CD8-positive, alpha-beta memory T cell (primary cell): ENCODE data around the gene RUNDC3A. TPM values are rescaled to one million over a fixed set of nuclear protein-coding genes. Genes with fewer than 3 reads are reported as not detected.

Source experiments
- CTCF ChIA-PET: fragments of 350-600 bp; sonication (Branson Sonifier 250); formaldehyde crosslinking; loops from one replicate; lab custom pipeline; 2021; ENCODE audit warnings: antibody characterized with exemption; lab: Charles Lee
- POLR2A ChIA-PET: fragments of 350-600 bp; sonication (Branson Sonifier 250); formaldehyde crosslinking; loops from one replicate; lab custom pipeline; 2021; ENCODE audit warnings: antibody characterized with exemption; lab: Charles Lee
- DNase-seq, 5 donors: peaks; one replicate each; pipeline versions ENCODE4 v3.0.0 to v3.0.0-alpha.2; 2020 to 2022; ENCODE audit warnings: mixed read lengths in 1 of 5
- H3K27ac ChIP-seq: one replicate; pipeline ENCODE4 v1.7.0; 2013; ENCODE audit warnings: low read depth, mild to moderate bottlenecking, low read length, moderate library complexity
- H3K27me3 ChIP-seq: 2 replicates; pipeline ENCODE4 v1.7.0; 2013; ENCODE audit warnings: low read length, mild to moderate bottlenecking; ENCODE audit not compliant: insufficient read depth, poor library complexity, severe bottlenecking
- H3K36me3 ChIP-seq: 2 replicates; pipeline ENCODE4 v1.7.0; 2013; ENCODE audit warnings: mild to moderate bottlenecking, low read length, moderate library complexity; ENCODE audit not compliant: insufficient read depth
- H3K4me1 ChIP-seq: 2 replicates; pipeline ENCODE4 v1.7.0; 2013; ENCODE audit warnings: mild to moderate bottlenecking, low read length, moderate library complexity; ENCODE audit not compliant: insufficient read depth
- H3K4me3 ChIP-seq: 2 replicates; pipeline ENCODE4 v1.7.0; 2013; ENCODE audit warnings: mild to moderate bottlenecking, low read length
- H3K9me3 ChIP-seq: 2 replicates; pipeline ENCODE4 v1.7.0; 2013; ENCODE audit warnings: mild to moderate bottlenecking, low read length
- H3K27ac Mint-ChIP-seq, 8 donors: one replicate each; pipeline ENCODE4 v1.8.0; 2020 to 2021; ENCODE audit warnings: mixed read lengths in 8 of 8, mild to moderate bottlenecking in 6 of 8, inconsistent platforms in 3 of 8, moderate library complexity in 3 of 8
- H3K27me3 Mint-ChIP-seq, 2 donors: one replicate each; pipeline ENCODE4 v1.8.0; 2020 to 2021; ENCODE audit warnings: mixed read lengths in 2 of 2, mild to moderate bottlenecking in 1 of 2, moderate library complexity in 1 of 2
- H3K36me3 Mint-ChIP-seq, 3 donors: one replicate each; pipeline ENCODE4 v1.8.0; 2020 to 2021; ENCODE audit warnings: mixed read lengths in 3 of 3, inconsistent platforms in 1 of 3, mild to moderate bottlenecking in 1 of 3
- H3K4me1 Mint-ChIP-seq, 3 donors: one replicate each; pipeline ENCODE4 v1.8.0; 2020 to 2021; ENCODE audit warnings: mixed read lengths in 3 of 3, inconsistent platforms in 1 of 3, mild to moderate bottlenecking in 1 of 3
- H3K4me3 Mint-ChIP-seq, 7 donors: one replicate each; pipeline ENCODE4 v1.8.0; 2020 to 2021; ENCODE audit warnings: mixed read lengths in 7 of 7, mild to moderate bottlenecking in 6 of 7, moderate library complexity in 4 of 7, inconsistent platforms in 2 of 7
- H3K9me3 Mint-ChIP-seq, 5 donors: one replicate each; pipeline ENCODE4 v1.8.0; 2020 to 2022; ENCODE audit warnings: mixed read lengths in 5 of 5, mild to moderate bottlenecking in 3 of 5, moderate library complexity in 2 of 5, inconsistent platforms in 1 of 5
- polyA plus RNA-seq: library from polyadenylated mRNA; unstranded; fragments of 300-500 nt; fragmentation: Illumina TruSeq; gene quantifications from one replicate; pipeline ENCODE4 v1.2.3, GENCODE V29; 2021
- total RNA-seq, 2 experiments: library from RNA; stranded (reverse); gene quantifications; one replicate each; pipeline ENCODE4 v1.2.3, GENCODE V29; 2021

Gene RUNDC3A
- total and polyA plus RNA-seq, 3 experiments from 2014 or later = not detected

DNA sequence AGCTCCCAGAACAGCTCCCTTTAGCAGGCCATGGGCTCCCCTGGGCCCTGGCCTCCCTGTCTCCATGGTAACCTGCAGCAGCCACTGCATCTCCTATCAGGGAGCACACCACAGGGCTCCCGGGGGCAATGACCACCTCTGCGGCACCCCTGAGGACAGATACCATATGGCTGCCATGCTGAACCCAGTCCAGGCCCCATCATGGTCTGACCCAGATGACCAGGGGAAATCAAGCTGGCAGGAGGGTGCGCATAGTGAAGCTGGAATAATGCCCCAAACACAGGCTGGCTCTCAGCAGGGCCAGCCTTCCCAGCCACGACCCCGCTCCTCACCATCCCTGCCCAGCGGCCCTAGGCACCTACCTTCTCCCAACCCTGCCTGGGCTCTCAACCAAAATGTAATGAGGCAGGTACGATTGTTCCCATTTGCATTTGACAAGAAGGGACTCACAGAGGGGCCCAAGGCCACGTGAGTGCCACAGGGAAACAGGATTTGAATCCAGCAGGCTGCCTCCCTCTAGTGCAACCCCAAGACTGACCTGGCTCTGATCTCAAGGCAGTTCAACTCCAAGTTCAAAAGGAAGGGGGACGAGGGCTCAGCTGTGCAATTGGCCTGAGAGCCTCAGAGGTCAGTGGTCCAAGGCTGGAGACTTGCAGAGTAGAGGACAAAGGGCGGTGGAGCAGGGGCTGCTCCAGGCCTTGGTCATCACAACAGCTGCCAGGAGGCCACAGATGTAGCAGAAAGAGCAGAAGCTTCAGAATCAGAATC, 2.4 kb downstream of the RUNDC3A start:
- Histone ChIP-seq H3K4me3 (no peak overlapping the region), H3K9me3 (no peaks in the 10 kb centered on the region), H3K4me1 (peaks cover 19% of the 10 kb centered on the region), H3K27ac (no peak overlapping the region), H3K36me3 (no peaks in the 10 kb centered on the region), H3K27me3 (peaks cover 25% of the 10 kb centered on the region)
- Mint-ChIP-seq H3K9me3 (no peaks in the 10 kb centered on the region), H3K27me3 (peaks cover 23 to 40% of the 10 kb centered on the region in 2 donors), H3K27ac (no peak overlapping the region), H3K4me1 (peaks cover 14 to 32% (median 19%) of the 10 kb centered on the region in 3 donors), H3K4me3 (peak overlapping the region in 1 of 7 donors; percentile 27), H3K36me3 (no peaks in the 10 kb centered on the region)
- DNase-seq = no peak
- ChIA-PET CTCF (interaction anchor here (0.8 to 3.5 kb wide), 5 partner anchors 9 to 100 kb away, joined by 3 to 13 read pairs (median 3); partner anchors contain the start of gene GRN), POLR2A (interaction anchor here (1.0 kb wide), 1 partner anchor 89 kb away, joined by 3 read pairs; no protein-coding TSS in a partner anchor)

DNA sequence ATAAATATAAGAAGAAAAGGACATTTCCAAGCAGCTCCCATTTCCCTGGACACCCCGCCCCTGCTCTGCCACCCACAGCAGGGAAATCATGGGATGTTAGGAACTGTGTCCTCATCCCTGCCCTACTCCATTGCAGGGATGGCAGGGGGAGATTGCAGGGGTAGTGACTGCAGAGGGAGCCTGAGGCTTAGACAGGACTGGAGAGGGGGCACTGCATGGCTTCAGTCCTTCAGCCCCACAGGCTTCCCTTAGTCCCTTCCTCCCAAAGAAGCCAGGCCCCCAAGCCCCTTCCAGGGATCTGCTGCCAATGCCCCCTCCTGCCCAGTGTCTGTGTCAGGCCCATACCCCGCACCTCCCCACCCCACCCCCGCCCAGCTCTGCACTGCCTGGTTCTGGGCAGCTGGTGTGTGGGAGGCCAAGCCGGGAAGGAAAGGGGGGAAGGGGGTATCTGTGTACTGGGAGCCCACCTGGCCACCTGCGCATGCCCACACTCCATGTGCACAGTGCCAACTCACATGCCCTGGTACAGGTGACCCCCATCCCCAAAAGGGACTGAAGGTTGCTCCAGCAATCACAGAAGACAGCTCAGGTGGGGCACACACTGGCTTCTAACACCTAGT, 3.3 kb downstream of the RUNDC3A start:
- Histone ChIP-seq H3K27me3 (peaks cover 34% of the 10 kb centered on the region), H3K4me1 (peaks cover 28% of the 10 kb centered on the region), H3K27ac (no peak overlapping the region), H3K9me3 (no peaks in the 10 kb centered on the region), H3K4me3 (no peak overlapping the region), H3K36me3 (no peaks in the 10 kb centered on the region)
- CTCF ChIA-PET = interaction anchor here (1.3 to 3.5 kb wide), 3 partner anchors 34 to 101 kb away, joined by 3 to 13 read pairs (median 3); partner anchors contain the start of gene GRN
- H3K9me3 Mint-ChIP-seq = no peaks in the 10 kb centered on the region
- H3K27me3 Mint-ChIP-seq = peaks cover 25 to 43% of the 10 kb centered on the region in 2 donors
- POLR2A ChIA-PET = no interaction called here
- DNase-seq = no peak
- no peak overlapping the region for H3K4me3 Mint-ChIP-seq
- peak overlapping the region in 1 of 8 donors; percentile 1 for H3K27ac Mint-ChIP-seq
- H3K36me3 Mint-ChIP-seq = no peaks in the 10 kb centered on the region
- H3K4me1 Mint-ChIP-seq = peaks cover 18 to 39% (median 25%) of the 10 kb centered on the region in 3 donors

DNA sequence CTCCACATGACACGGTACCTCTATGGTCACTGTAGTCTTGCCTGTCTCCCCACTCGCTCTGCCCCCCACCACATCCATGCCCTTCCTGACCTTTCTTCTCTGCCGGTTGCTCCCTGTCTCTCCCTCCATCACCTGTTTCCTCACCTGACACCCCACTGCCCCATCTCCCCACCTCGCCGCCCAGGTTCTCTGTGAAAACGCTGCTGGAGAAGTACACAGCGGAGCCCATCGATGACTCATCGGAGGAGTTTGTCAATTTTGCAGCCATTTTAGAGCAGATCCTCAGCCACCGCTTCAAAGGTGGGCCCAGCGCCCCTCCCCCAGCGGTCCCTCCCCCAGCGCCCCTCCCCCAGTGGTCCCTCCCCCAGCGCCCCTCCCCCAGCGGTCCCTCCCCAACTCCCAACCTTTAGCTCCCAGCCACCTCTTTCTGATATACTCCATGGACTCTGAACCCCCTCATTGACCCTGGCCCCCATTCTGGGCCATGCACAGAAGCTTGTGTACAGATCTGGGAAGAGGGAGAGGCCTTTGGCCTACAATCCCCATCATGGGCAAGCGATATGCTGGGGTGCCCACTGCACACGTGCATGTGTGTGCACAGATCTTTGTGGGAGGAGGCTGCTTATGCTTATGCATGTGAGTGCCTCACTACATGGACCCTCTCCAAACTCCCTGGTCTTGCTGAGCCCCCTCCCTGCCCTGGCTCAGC, 4.1 kb downstream of the RUNDC3A start:
- Histone ChIP-seq H3K36me3 (no peaks in the 10 kb centered on the region), H3K27me3 (peaks cover 35% of the 10 kb centered on the region), H3K27ac (no peak overlapping the region), H3K9me3 (no peaks in the 10 kb centered on the region), H3K4me3 (no peak overlapping the region), H3K4me1 (peaks cover 24% of the 10 kb centered on the region)
- H3K4me3 Mint-ChIP-seq = no peak overlapping the region
- H3K27ac Mint-ChIP-seq = no peak overlapping the region
- no peak for DNase-seq
- H3K36me3 Mint-ChIP-seq = no peaks in the 10 kb centered on the region
- peaks cover 13 to 34% (median 18%) of the 10 kb centered on the region in 3 donors for H3K4me1 Mint-ChIP-seq
- CTCF ChIA-PET = no interaction called here
- peaks cover 26 to 42% of the 10 kb centered on the region in 2 donors for H3K27me3 Mint-ChIP-seq
- POLR2A ChIA-PET = no interaction called here
- H3K9me3 Mint-ChIP-seq = no peaks in the 10 kb centered on the region

- Histone ChIP-seq H3K4me3 (no peak overlapping the region), H3K36me3 (no peaks in the 10 kb centered on the region), H3K27ac (no peak overlapping the region), H3K4me1 (peaks cover 15% of the 10 kb centered on the region), H3K9me3 (no peaks in the 10 kb centered on the region), H3K27me3 (peaks cover 33% of the 10 kb centered on the region)
- ChIA-PET POLR2A (interaction anchor here (0.5 kb wide), 1 partner anchor 170 kb away, joined by 3 read pairs; no protein-coding TSS in a partner anchor), CTCF (interaction anchor here (1.1 to 3.5 kb wide), 3 partner anchors 18 to 104 kb away, joined by 3 to 20 read pairs (median 6); partner anchors contain the start of gene UBTF)
- H3K36me3 Mint-ChIP-seq = no peaks in the 10 kb centered on the region
- no peaks in the 10 kb centered on the region for H3K9me3 Mint-ChIP-seq
- no peak overlapping the region for H3K27ac Mint-ChIP-seq
- H3K27me3 Mint-ChIP-seq = peaks cover 30 to 42% of the 10 kb centered on the region in 2 donors
- no peak for DNase-seq
- peaks cover 14 to 26% (median 15%) of the 10 kb centered on the region in 3 donors for H3K4me1 Mint-ChIP-seq
- peak overlapping the region; percentile 52 to 66 (median 58) for H3K4me3 Mint-ChIP-seq
These were observed 5.6 kb downstream of the RUNDC3A start for GRCh38 chr17:44314031-44314430.

GRCh38 chr17:44314524-44314868, 6.1 kb downstream of the RUNDC3A start:
- H3K4me1 Mint-ChIP-seq = peaks cover 12 to 23% (median 14%) of the 10 kb centered on the region in 3 donors
- ChIA-PET POLR2A (interaction anchor here (0.5 to 1.4 kb wide), 3 partner anchors 70 to 170 kb away, joined by 3 to 4 read pairs (median 3); no protein-coding TSS in a partner anchor), CTCF (interaction anchor here (0.5 to 3.5 kb wide), 4 partner anchors 17 to 104 kb away, joined by 3 to 20 read pairs (median 5); partner anchors contain the start of gene UBTF)
- peaks cover 2 to 4% (median 3%) of the 10 kb centered on the region in 3 donors for H3K36me3 Mint-ChIP-seq
- Histone ChIP-seq H3K4me1 (peaks cover 11% of the 10 kb centered on the region), H3K27ac (no peak overlapping the region), H3K4me3 (no peak overlapping the region), H3K9me3 (no peaks in the 10 kb centered on the region), H3K36me3 (no peaks in the 10 kb centered on the region), H3K27me3 (peaks cover 28% of the 10 kb centered on the region)
- peak overlapping the region; percentile 52 to 66 (median 58) for H3K4me3 Mint-ChIP-seq
- DNase-seq = no peak
- no peaks in the 10 kb centered on the region for H3K9me3 Mint-ChIP-seq
- no peak overlapping the region for H3K27ac Mint-ChIP-seq
- H3K27me3 Mint-ChIP-seq = peaks cover 30 to 42% of the 10 kb centered on the region in 2 donors

- Mint-ChIP-seq H3K36me3 (peaks cover 3 to 10% (median 4%) of the 10 kb centered on the region in 3 donors), H3K9me3 (no peaks in the 10 kb centered on the region), H3K27me3 (peaks cover 30 to 39% of the 10 kb centered on the region in 2 donors), H3K4me3 (peak overlapping the region in 6 of 7 donors; percentile 34 to 74 (median 70)), H3K4me1 (peaks cover 9 to 17% (median 14%) of the 10 kb centered on the region in 3 donors), H3K27ac (no peak overlapping the region)
- peaks cover 11% of the 10 kb centered on the region for H3K4me1 ChIP-seq
- POLR2A ChIA-PET = interaction anchor here (0.5 to 1.4 kb wide), 4 partner anchors 12 to 171 kb away, joined by 3 to 4 read pairs (median 3); no protein-coding TSS in a partner anchor
- DNase-seq = peak in 3 of 5 donors; percentile 14 to 56 (median 30)
- peak overlapping the region; percentile 54 for H3K4me3 ChIP-seq
- CTCF ChIA-PET = interaction anchor here (0.5 to 3.5 kb wide), 5 partner anchors 12 to 105 kb away, joined by 3 to 20 read pairs (median 4); partner anchors contain the start of gene UBTF
- peaks cover 28% of the 10 kb centered on the region for H3K27me3 ChIP-seq
- no peak overlapping the region for H3K27ac ChIP-seq
- H3K36me3 ChIP-seq = no peaks in the 10 kb centered on the region
- no peaks in the 10 kb centered on the region for H3K9me3 ChIP-seq
These were observed 6.7 kb downstream of the RUNDC3A start for GRCh38 chr17:44314869-44315661.
